Adrenal gland (tissue), 12 donors: ENCODE measurements around the gene PGLYRP1. TPM values are rescaled to one million over a fixed set of nuclear protein-coding genes. Genes with fewer than 3 reads are reported as not detected.
A peak's percentile ranks its signal among the peaks of the same experiment; 100 is the strongest.

Experiments
- DNase-seq, 7 donors: peaks; one replicate each; pipeline ENCODE4 v3.0.0-alpha.2; 2019 to 2020
- H3K27ac ChIP-seq, 5 donors: fragments of 200-600 bp; sonication (generic) in 4 of 5; 1 replicate in 3 of 5; 2 replicates in 2 of 5; pipeline versions ENCODE4 v1.5.1 to v1.8.0; 2016 to 2020; ENCODE audit warnings: mild to moderate bottlenecking in 1 of 5
- H3K27me3 ChIP-seq: fragments of 200-600 bp; 2 replicates; pipeline ENCODE4 v1.8.0; 2021
- H3K36me3 ChIP-seq, 2 donors: fragments of 200-600 bp; replicated peaks in 1 of 2; 1 replicate in 1 of 2; 2 replicates in 1 of 2; pipeline versions ENCODE4 v1.5.1 to v1.8.0; 2018 to 2022
- H3K4me1 ChIP-seq, 2 donors: fragments of 200-600 bp; replicated peaks in 1 of 2; 1 replicate in 1 of 2; 2 replicates in 1 of 2; pipeline versions ENCODE4 v1.5.1 to v1.8.0; 2018 to 2021
- H3K4me3 ChIP-seq, 4 donors: fragments of 200-600 bp; sonication (generic) in 3 of 4; one replicate each; pipeline ENCODE4 v1.5.1; 2016 to 2018
- H3K9me3 ChIP-seq, 3 donors: fragments of 200-600 bp; sonication (generic) in 1 of 3; replicated peaks in 1 of 3; 1 replicate in 2 of 3; 2 replicates in 1 of 3; pipeline versions ENCODE4 v1.5.1 to v1.8.0; 2016 to 2021
- CTCF ChIP-seq, 6 experiments: fragments of 450-650 bp in 4 of 6; fragments of 200-600 bp in 2 of 6; sonication (generic) in 1 of 6; IDR thresholded peaks; 1 replicate in 5 of 6; 2 replicates in 1 of 6; pipeline versions ENCODE4 v1.5.1 to v1.8.0; 2016 to 2021; ENCODE audit warnings: antibody characterized with exemption in 6 of 6, mild to moderate bottlenecking in 2 of 6, moderate library complexity in 1 of 6
- POLR2A ChIP-seq, 2 donors: fragments of 450-650 bp; IDR thresholded peaks; one replicate each; pipeline ENCODE4 v1.6.1; 2017; ENCODE audit warnings: antibody characterized with exemption in 2 of 2, mild to moderate bottlenecking in 2 of 2, moderate library complexity in 1 of 2
- WGBS, 4 donors: extraction: QIAGEN DNeasy Blood & Tissue Kit in 2 of 4; methylation state at CpG; one replicate each; pipeline versions ENCODE4 v1.1.5 to v1.1.7; 2013 to 2017; 5-methylcytosine and 5-hydroxymethylcytosine counted together
- intact Hi-C, 2 donors: fragments of 100-400 bp; cut with DNase I; formaldehyde crosslinking; loops; one replicate each; pipeline versions ENCODE4 v1.14.1 to v1.15.0; 2022 to 2023
- polyA plus RNA-seq, 3 donors: library from polyadenylated mRNA; stranded (reverse); fragments of 200-250 nt in 2 of 3; fragments of 350-450 nt in 1 of 3; fragmentation: Illumina TruSeq in 1 of 3; extraction: RNeasy Lipid Tissue Mini Kit (QIAGEN cat#74804) in 1 of 3; gene quantifications; one replicate each; pipeline ENCODE4 v1.2.3, GENCODE V29; 2013 to 2014
- total RNA-seq, 9 donors: library from RNA; depleted of rRNA in 4 of 9; stranded (reverse); fragments of >200 nt in 4 of 9; fragments of 120-200 nt in 1 of 9; fragmentation: NEBNext Ultra II Directional in 1 of 9; extraction: Animal tissue kit (Norgen Biotek cat#: 25700) in 1 of 9; gene quantifications; one replicate each; pipeline versions ENCODE4 v1.1.0 to v1.2.4, GENCODE V29; 2013 to 2023
- donor health status: healthy with polysubstance abuse.
- donor health status: Bipolar disorder and iron deficiency.
- donor health status: DM: yes; HTN: yes; CAD: no.
- donor health status: DM: no; HTN: no; CAD: no.
- donor health status: DM: no; HTN: no; CAD: no.
- donor health status: DM: yes; HTN: yes; CAD: no.

Gene PGLYRP1
- total and polyA plus RNA-seq, 12 donors, result 0.17 TPM; not detected in 10

GRCh38 chr19:46019270-46019669 is 3.6 kb downstream of the PGLYRP1 start:
- H3K4me1 ChIP-seq, result peaks cover 7 to 11% of the 10 kb centered on the region in 2 donors
- H3K9me3 ChIP-seq, result no peaks in the 10 kb centered on the region
- no peak for TF ChIP-seq CTCF (IDR thresholded peaks at IDR 0.05)
- no peak for TF ChIP-seq POLR2A (IDR thresholded peaks at IDR 0.05)
- no peak overlapping the region for H3K4me3 ChIP-seq
- H3K27ac ChIP-seq, result no peak overlapping the region
- H3K36me3 ChIP-seq, result no peaks in the 10 kb centered on the region
- H3K27me3 ChIP-seq, result peaks cover 21% of the 10 kb centered on the region
- intact Hi-C loops, result no loop called here
- no peak for DNase-seq
- 89 to 96% (median 91%) methylated on average over 10 to 13 of the region's 13 CpGs for WGBS, 4 donors

GRCh38 chr19:46018729-46019251 is 4.1 kb downstream of the PGLYRP1 start:
- H3K27me3 ChIP-seq, result peaks cover 21% of the 10 kb centered on the region
- intact Hi-C loops, result no loop called here
- DNase-seq, result no peak
- no peaks in the 10 kb centered on the region for H3K9me3 ChIP-seq
- H3K4me1 ChIP-seq, result peaks cover 7 to 11% of the 10 kb centered on the region in 2 donors
- H3K27ac ChIP-seq, result no peak overlapping the region
- H3K4me3 ChIP-seq, result no peak overlapping the region
- TF ChIP-seq POLR2A (IDR thresholded peaks at IDR 0.05), result no peak
- TF ChIP-seq CTCF (IDR thresholded peaks at IDR 0.05), result no peak
- WGBS, 4 donors, result 93 to 99% (median 94%) methylated on average over 5 to 10 of the region's 10 CpGs
- no peaks in the 10 kb centered on the region for H3K36me3 ChIP-seq

GRCh38 chr19:46017874-46018675 is 4.8 kb downstream of the PGLYRP1 start:
- intact Hi-C loops, result no loop called here
- no peaks in the 10 kb centered on the region for H3K36me3 ChIP-seq
- peaks cover 7 to 11% of the 10 kb centered on the region in 2 donors for H3K4me1 ChIP-seq
- no peak for DNase-seq
- H3K27ac ChIP-seq, result no peak overlapping the region
- WGBS, 4 donors, result 89 to 96% (median 94%) methylated on average over 7 to 15 of the region's 15 CpGs
- no peaks in the 10 kb centered on the region for H3K9me3 ChIP-seq
- TF ChIP-seq CTCF (IDR thresholded peaks at IDR 0.05) (no peak), POLR2A (IDR thresholded peaks at IDR 0.05) (no peak)
- H3K4me3 ChIP-seq, result no peak overlapping the region
- H3K27me3 ChIP-seq, result peaks cover 19% of the 10 kb centered on the region

- H3K27me3 ChIP-seq, result peaks cover 9% of the 10 kb centered on the region
- H3K4me1 ChIP-seq, result peaks cover 7 to 11% of the 10 kb centered on the region in 2 donors
- no peak for TF ChIP-seq POLR2A (IDR thresholded peaks at IDR 0.05)
- TF ChIP-seq CTCF (IDR thresholded peaks at IDR 0.05), result peak in 1 of 6 experiments; percentile 12
- no peaks in the 10 kb centered on the region for H3K9me3 ChIP-seq
- no peak overlapping the region for H3K4me3 ChIP-seq
- intact Hi-C loops, result no loop called here
- WGBS, 4 donors, result 37 to 49% (median 46%) methylated on average over 5 to 7 of the region's 7 CpGs
- H3K27ac ChIP-seq, result no peak overlapping the region
- peak in 1 of 7 donors; percentile 29 for DNase-seq
- H3K36me3 ChIP-seq, result no peaks in the 10 kb centered on the region
Observed at GRCh38 chr19:46017095-46017429, 5.8 kb downstream of the PGLYRP1 start.
